GM21529 (cell line): ENCODE data around the gene TPGS2.

ENCODE experiments used
- ATAC-seq: cut with Tn5 transposase; IDR thresholded peaks from one replicate; pipeline ENCODE4 v1.9.1; 2021; ENCODE audit not compliant: unreplicated experiment

The TPGS2 gene

DNA sequence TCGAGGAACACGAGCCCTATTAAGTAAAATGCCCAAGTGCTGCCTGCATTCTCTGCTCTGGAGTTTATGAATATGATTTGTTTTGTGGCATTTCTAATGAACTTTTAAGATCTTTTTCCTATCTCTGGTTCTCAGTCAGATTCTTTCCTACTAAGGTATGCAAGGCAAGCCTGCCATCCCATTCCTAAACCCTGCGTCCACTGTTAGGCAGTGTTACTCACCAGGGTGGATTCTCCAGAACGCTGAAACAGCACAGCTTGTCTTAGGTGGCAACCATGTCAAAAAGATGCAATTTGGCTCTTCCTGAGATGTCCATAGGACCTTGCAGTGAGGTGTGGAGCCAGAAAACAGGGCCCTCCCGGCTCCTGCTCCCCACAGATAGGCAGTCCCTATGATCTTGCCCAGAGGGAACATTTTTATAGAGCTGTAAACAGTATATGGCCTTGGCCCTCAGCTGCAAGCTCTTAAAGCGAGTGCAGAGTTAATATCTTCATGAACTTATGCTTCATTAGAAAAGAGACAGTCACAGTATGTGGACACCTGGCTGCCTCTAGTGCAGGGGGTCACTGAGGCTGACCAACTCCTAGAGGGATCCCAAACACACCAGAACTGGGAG is 84.4 kb downstream of the TPGS2 start:
- no peak for ATAC-seq
